Measurements from ENCODE around the gene CNNM4.

Gene CNNM4

DNA sequence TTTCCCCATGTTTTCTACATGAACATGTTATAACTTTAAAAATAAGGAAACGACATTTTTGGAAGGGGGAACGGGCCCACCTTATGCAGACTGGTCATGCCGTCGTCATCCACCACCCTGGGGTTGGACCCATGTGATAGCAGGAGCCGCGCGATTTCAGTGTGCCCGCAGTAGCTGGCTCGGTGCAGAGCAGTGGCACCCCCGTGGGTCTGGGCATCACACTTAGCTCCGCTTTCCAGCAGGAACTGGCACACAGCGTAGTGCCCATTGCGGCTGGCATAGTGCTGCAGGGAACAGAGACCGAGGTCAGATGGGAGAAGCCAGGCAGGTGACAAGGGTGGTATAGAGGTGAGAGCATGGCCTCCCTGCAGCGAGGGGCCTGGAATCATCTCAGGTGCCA, 92.6 kb downstream of the CNNM4 start:
- H3K4me1 ChIP-seq (ENCODE audit: insufficient read depth, poor library complexity, severe bottlenecking): no peaks in the 10 kb centered on the region
- H3K36me3 ChIP-seq (ENCODE audit: low read depth): peaks cover 21% of the 10 kb centered on the region
- ATAC-seq (ENCODE audit: low read depth) (no peak), DNase-seq (ENCODE audit: low spot score) (no peak)
- H3K9me3 ChIP-seq (ENCODE audit: severe bottlenecking): no peaks in the 10 kb centered on the region
- TF ChIP-seq, protein P1, sequence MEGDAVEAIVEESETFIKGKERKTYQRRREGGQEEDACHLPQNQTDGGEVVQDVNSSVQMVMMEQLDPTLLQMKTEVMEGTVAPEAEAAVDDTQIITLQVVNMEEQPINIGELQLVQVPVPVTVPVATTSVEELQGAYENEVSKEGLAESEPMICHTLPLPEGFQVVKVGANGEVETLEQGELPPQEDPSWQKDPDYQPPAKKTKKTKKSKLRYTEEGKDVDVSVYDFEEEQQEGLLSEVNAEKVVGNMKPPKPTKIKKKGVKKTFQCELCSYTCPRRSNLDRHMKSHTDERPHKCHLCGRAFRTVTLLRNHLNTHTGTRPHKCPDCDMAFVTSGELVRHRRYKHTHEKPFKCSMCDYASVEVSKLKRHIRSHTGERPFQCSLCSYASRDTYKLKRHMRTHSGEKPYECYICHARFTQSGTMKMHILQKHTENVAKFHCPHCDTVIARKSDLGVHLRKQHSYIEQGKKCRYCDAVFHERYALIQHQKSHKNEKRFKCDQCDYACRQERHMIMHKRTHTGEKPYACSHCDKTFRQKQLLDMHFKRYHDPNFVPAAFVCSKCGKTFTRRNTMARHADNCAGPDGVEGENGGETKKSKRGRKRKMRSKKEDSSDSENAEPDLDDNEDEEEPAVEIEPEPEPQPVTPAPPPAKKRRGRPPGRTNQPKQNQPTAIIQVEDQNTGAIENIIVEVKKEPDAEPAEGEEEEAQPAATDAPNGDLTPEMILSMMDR (IDR thresholded peaks at IDR 0.05; ENCODE audit: poor library complexity, severe bottlenecking): no peak
- H3K27me3 ChIP-seq (ENCODE audit: insufficient read depth, poor library complexity, severe bottlenecking): no peaks in the 10 kb centered on the region
- H3K4me3 ChIP-seq (ENCODE audit: severe bottlenecking): no peak overlapping the region
- H3K27ac ChIP-seq (ENCODE audit: poor library complexity, severe bottlenecking): no peak overlapping the region

DNA sequence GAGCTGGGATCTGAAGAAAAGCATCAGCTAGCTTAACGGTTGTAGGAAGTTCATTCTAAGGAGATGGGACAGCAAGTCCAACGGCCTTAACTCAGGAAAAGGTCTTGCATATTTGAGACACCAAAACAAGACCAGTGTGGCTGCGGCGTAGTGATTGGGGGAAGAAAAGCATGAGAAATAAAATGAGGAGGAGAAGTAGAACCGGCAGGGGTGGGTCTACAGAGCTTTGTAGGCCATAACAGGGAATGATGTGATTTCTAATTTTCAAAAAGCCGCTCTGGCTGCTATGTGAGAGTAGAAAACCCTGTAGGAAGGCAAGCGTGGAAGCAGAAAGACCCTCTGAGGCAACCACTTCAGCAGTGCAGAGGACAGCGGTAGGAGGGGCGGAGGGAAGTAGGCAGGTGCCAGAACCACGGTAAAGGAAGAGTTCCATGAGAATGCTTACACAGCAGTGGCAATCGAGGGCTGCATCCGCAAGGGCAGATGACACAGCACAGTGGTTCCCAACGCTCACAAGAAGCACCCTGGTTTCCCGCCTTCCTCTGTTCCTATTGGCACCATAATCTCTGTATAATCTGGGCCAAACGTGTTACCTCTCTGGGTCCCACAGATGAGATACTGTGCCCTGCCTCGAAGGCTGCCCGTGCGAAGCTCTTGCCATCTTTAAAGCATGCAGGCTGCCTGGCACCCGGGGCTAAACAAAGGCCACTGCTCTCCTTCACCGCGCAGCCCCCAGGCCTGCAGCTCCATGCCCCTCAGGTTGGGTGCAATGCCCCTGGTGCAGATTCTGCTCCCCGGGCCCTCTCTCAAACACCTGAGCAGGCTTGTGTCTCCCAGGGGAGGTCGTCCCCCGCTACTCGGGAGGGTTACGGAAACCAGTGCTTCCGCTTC, 96.3 kb downstream of the CNNM4 start:
- TF ChIP-seq, protein P1 (IDR thresholded peaks at IDR 0.05; ENCODE audit: poor library complexity, severe bottlenecking): no peak
- H3K27ac ChIP-seq (ENCODE audit: poor library complexity, severe bottlenecking): peak overlapping the region; percentile 23
- no peaks in the 10 kb centered on the region for H3K4me1 ChIP-seq (ENCODE audit: insufficient read depth, poor library complexity, severe bottlenecking)
- H3K36me3 ChIP-seq (ENCODE audit: low read depth): peaks cover 31% of the 10 kb centered on the region
- no peaks in the 10 kb centered on the region for H3K27me3 ChIP-seq (ENCODE audit: insufficient read depth, poor library complexity, severe bottlenecking)
- ATAC-seq (ENCODE audit: low read depth): peak; percentile 0; the same call in 1 of the 3 replicates
- H3K4me3 ChIP-seq (ENCODE audit: severe bottlenecking): peak overlapping the region; percentile 51
- no peaks in the 10 kb centered on the region for H3K9me3 ChIP-seq (ENCODE audit: severe bottlenecking)
- DNase-seq (ENCODE audit: low spot score): no peak

DNA sequence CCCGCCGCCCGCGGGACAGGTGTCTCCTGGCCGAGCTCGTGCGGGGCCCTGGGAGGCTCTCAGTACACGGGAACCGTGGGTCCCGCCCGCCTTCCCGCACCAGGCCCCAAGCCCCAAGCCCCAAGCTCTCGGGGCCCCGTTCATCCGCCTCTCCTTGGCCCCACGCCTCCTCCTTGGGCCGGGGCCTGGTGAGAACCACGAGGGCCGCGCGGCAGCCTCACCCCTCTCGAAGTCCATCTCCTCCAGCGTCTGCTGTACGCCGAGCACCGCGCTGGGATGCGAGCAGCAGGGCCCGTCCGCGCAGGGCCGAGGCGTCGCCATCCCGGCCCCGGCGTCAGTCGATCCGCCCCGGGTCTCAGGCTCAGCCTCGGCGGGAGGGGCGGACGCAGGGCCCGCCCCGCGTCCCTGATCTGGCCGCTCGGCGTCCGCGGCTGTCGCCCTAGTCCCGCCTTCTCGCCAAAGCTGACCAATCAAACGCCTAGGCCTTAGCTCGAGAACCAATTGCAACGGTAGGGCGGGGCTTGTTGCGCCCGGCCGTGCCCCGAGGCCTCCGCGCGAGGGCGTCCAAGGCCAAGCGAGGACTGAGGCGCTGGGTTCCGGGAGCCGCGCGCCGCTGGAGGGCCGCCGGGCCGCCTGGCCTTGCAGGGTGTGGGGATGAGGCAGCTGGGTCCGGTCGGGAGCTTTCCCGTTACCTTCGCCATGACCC, 97.1 kb downstream of the CNNM4 start, which contains the start of gene ANKRD39:
TSS of gene ANKRD39 (minus strand) at position 350 of the 706 bp plus-strand sequence. CDS start at position 321, 29 bp downstream.
- peaks cover 36% of the 10 kb centered on the region for H3K36me3 ChIP-seq (ENCODE audit: low read depth)
- DNase-seq (ENCODE audit: low spot score): peak; percentile 92
- no peaks in the 10 kb centered on the region for H3K27me3 ChIP-seq (ENCODE audit: insufficient read depth, poor library complexity, severe bottlenecking)
- no peaks in the 10 kb centered on the region for H3K4me1 ChIP-seq (ENCODE audit: insufficient read depth, poor library complexity, severe bottlenecking)
- ATAC-seq (ENCODE audit: low read depth): peak; percentile 90
- peak within 1 kb of the TSS; percentile 51 for H3K4me3 ChIP-seq (ENCODE audit: severe bottlenecking)
- no peaks in the 10 kb centered on the region for H3K9me3 ChIP-seq (ENCODE audit: severe bottlenecking)
- peak within 1 kb of the TSS; percentile 23 for H3K27ac ChIP-seq (ENCODE audit: poor library complexity, severe bottlenecking)
- TF ChIP-seq, protein P1 (IDR thresholded peaks at IDR 0.05; ENCODE audit: poor library complexity, severe bottlenecking): peak; percentile 96

DNA sequence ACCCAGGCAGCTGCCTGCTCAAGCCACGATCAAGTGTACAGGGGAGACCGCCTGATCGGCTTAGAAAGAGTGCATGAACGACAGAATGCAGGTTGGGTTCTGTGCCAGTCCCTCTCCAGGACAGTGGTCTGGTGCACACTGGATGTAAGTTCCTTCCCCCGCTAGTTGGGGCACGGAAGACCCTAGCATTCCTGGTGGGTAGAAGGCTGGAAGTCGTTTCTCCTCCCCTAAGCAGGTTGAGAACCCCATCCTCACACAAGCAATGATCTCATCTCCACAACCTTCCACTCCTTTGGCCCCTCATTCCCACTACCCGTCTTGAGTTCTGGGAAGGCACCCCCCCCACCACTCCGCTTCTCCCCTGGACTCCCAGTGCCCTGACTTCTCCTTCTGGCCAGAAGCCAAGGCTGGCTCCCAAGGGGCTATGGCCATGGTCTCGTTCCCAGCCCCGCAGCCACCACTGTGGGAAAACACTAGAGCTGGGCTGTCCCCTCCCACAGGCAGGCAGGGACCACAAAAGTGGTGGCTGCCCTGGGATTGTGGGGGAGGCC, 98.5 kb downstream of the CNNM4 start:
- no peaks in the 10 kb centered on the region for H3K27me3 ChIP-seq (ENCODE audit: insufficient read depth, poor library complexity, severe bottlenecking)
- no peak for ATAC-seq (ENCODE audit: low read depth)
- H3K4me1 ChIP-seq (ENCODE audit: insufficient read depth, poor library complexity, severe bottlenecking): no peaks in the 10 kb centered on the region
- no peaks in the 10 kb centered on the region for H3K9me3 ChIP-seq (ENCODE audit: severe bottlenecking)
- TF ChIP-seq, protein P1 (IDR thresholded peaks at IDR 0.05; ENCODE audit: poor library complexity, severe bottlenecking): no peak
- peak; percentile 64 for DNase-seq (ENCODE audit: low spot score)
- peaks cover 38% of the 10 kb centered on the region for H3K36me3 ChIP-seq (ENCODE audit: low read depth)
- H3K27ac ChIP-seq (ENCODE audit: poor library complexity, severe bottlenecking): no peak overlapping the region
- no peak overlapping the region for H3K4me3 ChIP-seq (ENCODE audit: severe bottlenecking)

All from RWPE2 (cell line).